AG04450 (cell line): ENCODE measurements around the gene KIF4A. TPM values are rescaled to one million over a fixed set of nuclear protein-coding genes. Genes with fewer than 3 reads are reported as not detected.

ENCODE experiments used
- CTCF ChIA-PET: fragments of 300-600, 350-600 bp; formaldehyde crosslinking; extraction: SDS; loops from one replicate; lab custom pipeline; 2022; ENCODE audit warnings: antibody characterized with exemption, inconsistent platforms; lab: Charles Lee
- POLR2A ChIA-PET: fragments of 350-600 bp; formaldehyde crosslinking; extraction: SDS; loops from one replicate; lab custom pipeline; 2021; ENCODE audit warnings: antibody characterized with exemption, inconsistent platforms; lab: Yijun Ruan, JAX
- DNase-seq: peaks from one replicate; pipeline ENCODE4 v3.0.0-alpha.2; 2011; ENCODE audit warnings: low read depth, low spot score
- H3K27ac ChIP-seq: one replicate; pipeline ENCODE4 v1.5.1; 2012; ENCODE audit warnings: low read depth, low read length, control low read depth
- H3K27me3 ChIP-seq: one replicate; pipeline ENCODE4 v1.6.0; 2012; ENCODE audit warnings: low read length; ENCODE audit not compliant: control insufficient read depth, insufficient read depth
- H3K4me3 ChIP-seq: 2 replicates; pipeline ENCODE4 v1.5.1; 2011; ENCODE audit warnings: mild to moderate bottlenecking, low read depth, low read length, control low read depth
- H3K9me3 ChIP-seq: 2 replicates; pipeline ENCODE4 v1.5.1; 2012; ENCODE audit warnings: low read length; ENCODE audit not compliant: control insufficient read depth, insufficient read depth
- CTCF ChIP-seq: IDR thresholded peaks from 2 replicates; pipeline ENCODE4 v1.5.1; 2011; ENCODE audit warnings: low read depth, low read length, control low read depth, inconsistent platforms
- polyA plus RNA-seq: library from polyadenylated mRNA; depleted of rRNA; stranded (reverse); fragments of >200 nt; gene quantifications from 2 replicates; pipeline ENCODE4 v1.2.3, GENCODE V29; 2011

The KIF4A gene
- polyA plus RNA-seq, 1 experiment = 8.8 TPM

DNA sequence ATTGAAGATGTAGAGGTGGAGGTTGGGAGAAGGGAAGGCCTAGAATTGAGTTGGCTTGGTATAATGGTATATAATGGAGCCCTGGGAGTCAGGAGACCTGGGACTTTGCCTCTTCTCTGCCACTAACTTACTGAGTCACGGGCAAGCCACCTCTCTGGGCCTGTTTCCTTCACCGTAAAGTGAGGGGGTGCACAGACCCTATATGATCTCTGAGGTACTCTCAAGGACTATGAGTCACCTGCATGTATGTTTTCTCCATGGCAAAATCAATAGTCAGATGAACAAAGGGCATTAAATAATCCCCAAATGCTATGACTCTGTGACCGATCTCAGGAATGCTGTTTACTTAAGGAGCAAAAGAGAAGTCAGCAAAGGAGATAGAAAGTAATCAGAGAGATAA is 35.0 kb upstream of the KIF4A start:
- Histone ChIP-seq H3K27ac (no peak overlapping the region), H3K9me3 (no peaks in the 10 kb centered on the region), H3K27me3 (no peaks in the 10 kb centered on the region), H3K4me3 (no peak overlapping the region)
- TF ChIP-seq CTCF = no peak
- ChIA-PET CTCF (no interaction called here), POLR2A (no interaction called here)
- DNase-seq = no peak

GRCh38 chrX:70255452-70255851 is 34.5 kb upstream of the KIF4A start:
- Histone ChIP-seq H3K27ac (no peak overlapping the region), H3K9me3 (no peaks in the 10 kb centered on the region), H3K4me3 (no peak overlapping the region), H3K27me3 (no peaks in the 10 kb centered on the region)
- no peak for TF ChIP-seq CTCF
- ChIA-PET POLR2A (no interaction called here), CTCF (no interaction called here)
- DNase-seq = no peak

DNA sequence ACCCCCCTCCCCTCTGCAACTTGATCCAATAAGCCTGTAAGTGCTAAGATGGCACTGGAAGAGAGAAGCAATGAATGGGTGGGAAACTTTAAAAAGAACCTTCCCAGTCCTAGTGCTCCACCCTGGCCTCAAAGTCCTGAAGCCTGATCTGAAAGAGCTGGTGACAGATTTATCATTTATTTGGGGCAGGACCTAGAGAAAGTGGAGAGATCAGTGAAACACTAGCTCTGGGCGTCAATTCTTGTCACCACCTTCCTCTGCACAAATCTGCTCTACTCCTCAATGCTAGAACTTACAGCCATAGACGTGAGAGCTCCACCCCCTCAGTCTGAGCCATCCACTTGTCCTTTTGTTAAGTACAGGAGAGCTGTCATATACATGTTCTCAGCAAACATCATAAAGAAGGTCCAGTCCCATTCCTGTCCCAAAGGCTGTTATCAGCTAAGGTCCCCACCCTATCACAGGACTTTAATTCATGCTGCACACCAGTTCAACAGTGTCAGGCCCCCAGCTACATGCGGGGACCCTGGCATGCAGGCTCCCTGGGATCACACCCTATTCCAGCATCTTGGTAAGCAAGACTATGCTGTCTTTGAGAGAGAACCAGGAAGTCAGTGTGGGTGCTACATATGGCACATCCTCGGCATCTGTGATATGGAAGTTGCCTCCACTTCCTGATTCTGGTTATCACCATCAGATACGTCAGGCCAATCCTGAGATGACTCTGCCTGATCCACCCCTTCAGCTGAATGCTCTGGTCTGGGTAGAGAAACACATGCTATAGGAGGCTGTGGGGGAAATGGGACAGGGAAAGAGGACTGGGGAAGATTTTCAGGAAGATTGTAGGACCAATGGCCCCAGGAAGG is 32.2 kb upstream of the KIF4A start:
- Histone ChIP-seq H3K27me3 (no peaks in the 10 kb centered on the region), H3K27ac (no peak overlapping the region), H3K9me3 (no peaks in the 10 kb centered on the region), H3K4me3 (no peak overlapping the region)
- POLR2A ChIA-PET = no interaction called here
- CTCF ChIA-PET = interaction anchor here (1.3 kb wide), 1 partner anchor 124 kb away, joined by 4 read pairs; no protein-coding TSS in a partner anchor
- no peak for DNase-seq
- TF ChIP-seq CTCF = no peak

- no peak for TF ChIP-seq CTCF
- ChIA-PET POLR2A (no interaction called here), CTCF (no interaction called here)
- H3K9me3 ChIP-seq = no peaks in the 10 kb centered on the region
- no peak within 1 kb of the TSS for H3K4me3 ChIP-seq
- no peak within 1 kb of the TSS for H3K27ac ChIP-seq
- H3K27me3 ChIP-seq = no peaks in the 10 kb centered on the region
- no peak for DNase-seq
Observed at GRCh38 chrX:70260104-70260503, 29.8 kb upstream of the KIF4A start, which contains the start of gene P2RY4. TSS of gene P2RY4 (minus strand) at chrX:70260204. CDS start at chrX:70259624, 580 bp downstream.

DNA sequence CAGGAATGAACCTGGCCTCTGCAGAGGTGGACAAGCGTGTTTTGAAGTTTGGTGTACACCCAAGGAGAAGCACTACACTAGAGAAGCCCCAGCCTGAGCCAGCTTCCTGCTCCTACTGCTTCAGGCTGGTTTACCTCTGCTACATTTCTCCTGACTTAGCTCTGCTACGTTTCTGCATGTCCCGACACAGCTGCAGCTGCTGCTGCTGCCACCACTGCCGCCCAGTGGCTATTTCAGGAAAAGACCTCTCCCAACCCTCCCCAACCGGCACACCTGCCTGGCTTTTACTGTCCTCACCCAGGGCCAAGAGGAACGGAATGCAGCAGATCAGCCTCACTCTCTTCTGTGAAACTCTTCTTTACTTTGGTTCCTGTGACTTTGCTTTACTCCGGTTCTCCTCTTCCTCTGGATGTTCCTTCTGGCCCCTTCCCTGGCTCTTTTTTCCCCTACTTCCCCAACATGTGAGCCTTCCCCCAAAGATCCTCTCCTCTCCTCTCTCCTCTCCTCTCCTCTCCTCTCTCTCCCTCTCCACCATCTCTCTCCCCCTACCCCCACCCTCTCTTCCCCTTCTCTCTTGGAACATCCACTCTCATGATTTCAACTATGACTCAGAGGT is 26.8 kb upstream of the KIF4A start:
- Histone ChIP-seq H3K4me3 (no peak overlapping the region), H3K27me3 (no peaks in the 10 kb centered on the region), H3K27ac (no peak overlapping the region), H3K9me3 (no peaks in the 10 kb centered on the region)
- ChIA-PET CTCF (interaction anchor here (1.0 to 1.7 kb wide), 2 partner anchors 95 to 130 kb away, joined by 3 to 7 read pairs; partner anchors contain the start of gene IGBP1), POLR2A (no interaction called here)
- TF ChIP-seq CTCF = peak; percentile 60
- no peak for DNase-seq
